ENCODE data around the gene JPH2. TPM values are rescaled to one million over a fixed set of nuclear protein-coding genes. Genes with fewer than 3 reads are reported as not detected.

Gene JPH2
- total RNA-seq, 1 donor from 2014 or later, result 0.12 TPM

GRCh38 chr20:44138867-44139266, 48.1 kb downstream of the JPH2 start:
- H3K4me3 Mint-ChIP-seq (ENCODE audit: low read depth), result no peak overlapping the region
- TF ChIP-seq CTCF (IDR thresholded peaks at IDR 0.05; ENCODE audit: unreplicated experiment), result no peak
- peak overlapping the region; percentile 17 for H3K27ac Mint-ChIP-seq
- H3K36me3 Mint-ChIP-seq (ENCODE audit: insufficient read depth), result no peaks in the 10 kb centered on the region
- peaks cover 8% of the 10 kb centered on the region for H3K27me3 Mint-ChIP-seq
- H3K4me1 Mint-ChIP-seq (ENCODE audit: low read depth), result no peaks in the 10 kb centered on the region
- DNase-seq (ENCODE audit: low spot score, unreplicated experiment), result no peak
- no peaks in the 10 kb centered on the region for H3K9me3 Mint-ChIP-seq (ENCODE audit: low read depth)

GRCh38 chr20:44137266-44137801, 49.7 kb downstream of the JPH2 start:
- no peaks in the 10 kb centered on the region for H3K36me3 Mint-ChIP-seq (ENCODE audit: insufficient read depth)
- DNase-seq (ENCODE audit: low spot score, unreplicated experiment), result peak; percentile 12
- H3K27me3 Mint-ChIP-seq, result no peaks in the 10 kb centered on the region
- no peak for TF ChIP-seq CTCF (IDR thresholded peaks at IDR 0.05; ENCODE audit: unreplicated experiment)
- no peaks in the 10 kb centered on the region for H3K4me1 Mint-ChIP-seq (ENCODE audit: low read depth)
- peak overlapping the region; percentile 64 for H3K27ac Mint-ChIP-seq
- no peaks in the 10 kb centered on the region for H3K9me3 Mint-ChIP-seq (ENCODE audit: low read depth)
- H3K4me3 Mint-ChIP-seq (ENCODE audit: low read depth), result no peak overlapping the region

- no peaks in the 10 kb centered on the region for H3K9me3 Mint-ChIP-seq (ENCODE audit: low read depth)
Observed at GRCh38 chr20:44136579-44137265, 50.3 kb downstream of the JPH2 start.

GRCh38 chr20:44135417-44136204, 51.4 kb downstream of the JPH2 start:
- no peak overlapping the region for H3K27ac Mint-ChIP-seq
- DNase-seq (ENCODE audit: low spot score, unreplicated experiment), result no peak
- TF ChIP-seq CTCF (IDR thresholded peaks at IDR 0.05; ENCODE audit: unreplicated experiment), result no peak
- no peaks in the 10 kb centered on the region for H3K36me3 Mint-ChIP-seq (ENCODE audit: insufficient read depth)
- no peak overlapping the region for H3K4me3 Mint-ChIP-seq (ENCODE audit: low read depth)
- H3K4me1 Mint-ChIP-seq (ENCODE audit: low read depth), result no peaks in the 10 kb centered on the region
- H3K27me3 Mint-ChIP-seq, result no peaks in the 10 kb centered on the region
- no peaks in the 10 kb centered on the region for H3K9me3 Mint-ChIP-seq (ENCODE audit: low read depth)

More at GRCh38 chr20:44136579-44137265, 50.3 kb downstream of the JPH2 start:
- DNase-seq (ENCODE audit: low spot score, unreplicated experiment), result no peak
- no peak for TF ChIP-seq CTCF (IDR thresholded peaks at IDR 0.05; ENCODE audit: unreplicated experiment)
- no peaks in the 10 kb centered on the region for H3K27me3 Mint-ChIP-seq
- no peak overlapping the region for H3K4me3 Mint-ChIP-seq (ENCODE audit: low read depth)
- no peaks in the 10 kb centered on the region for H3K4me1 Mint-ChIP-seq (ENCODE audit: low read depth)
- H3K36me3 Mint-ChIP-seq (ENCODE audit: insufficient read depth), result no peaks in the 10 kb centered on the region
- no peak overlapping the region for H3K27ac Mint-ChIP-seq

- H3K27ac Mint-ChIP-seq, result peak overlapping the region; percentile 19
- no peaks in the 10 kb centered on the region for H3K27me3 Mint-ChIP-seq
- H3K36me3 Mint-ChIP-seq (ENCODE audit: insufficient read depth), result no peaks in the 10 kb centered on the region
Observed at GRCh38 chr20:44135012-44135412, 52.0 kb downstream of the JPH2 start.

More at GRCh38 chr20:44135012-44135412, 52.0 kb downstream of the JPH2 start:
- H3K9me3 Mint-ChIP-seq (ENCODE audit: low read depth), result no peaks in the 10 kb centered on the region
- H3K4me3 Mint-ChIP-seq (ENCODE audit: low read depth), result no peak overlapping the region
- TF ChIP-seq CTCF (IDR thresholded peaks at IDR 0.05; ENCODE audit: unreplicated experiment), result no peak
- no peak for DNase-seq (ENCODE audit: low spot score, unreplicated experiment)
- H3K4me1 Mint-ChIP-seq (ENCODE audit: low read depth), result no peaks in the 10 kb centered on the region

Data from progenitor cell of endocrine pancreas (in vitro differentiated cells).